NCI-H510A treated with DMSO at 0.1 percent for 48 hours (cell line): Measurements from ENCODE around the gene BAIAP2L1.

Source experiments
- DNase-seq: peaks from one replicate; lab custom pipeline; 2025; lab: John Stamatoyannopoulos, UW

Gene BAIAP2L1

DNA sequence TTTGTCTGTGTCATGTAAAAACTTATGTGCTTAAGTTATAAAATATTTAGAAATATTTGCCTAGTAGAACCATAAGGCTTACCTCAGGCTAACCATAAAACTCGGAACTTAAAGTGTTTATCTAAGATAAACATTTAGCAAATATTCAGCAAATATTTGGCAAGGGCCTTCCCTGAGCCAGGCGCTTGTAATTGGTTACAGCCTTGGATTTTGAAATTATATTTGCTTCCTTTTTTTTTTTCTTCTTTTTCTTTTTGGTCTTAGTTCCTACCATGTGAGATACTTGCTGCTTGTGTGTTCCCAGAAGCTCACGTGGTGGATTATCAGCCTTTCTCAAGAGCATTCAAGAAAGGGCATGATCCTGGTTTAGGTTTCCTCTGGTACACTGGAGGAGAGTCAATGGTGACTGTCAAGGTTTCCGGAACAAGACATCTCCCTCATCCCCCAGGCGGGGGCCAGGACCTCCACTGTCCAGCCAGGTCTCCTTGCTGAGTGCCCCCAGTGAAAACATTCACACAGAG is 124.6 kb downstream of the BAIAP2L1 start:
- DNase-seq = no peak

DNA sequence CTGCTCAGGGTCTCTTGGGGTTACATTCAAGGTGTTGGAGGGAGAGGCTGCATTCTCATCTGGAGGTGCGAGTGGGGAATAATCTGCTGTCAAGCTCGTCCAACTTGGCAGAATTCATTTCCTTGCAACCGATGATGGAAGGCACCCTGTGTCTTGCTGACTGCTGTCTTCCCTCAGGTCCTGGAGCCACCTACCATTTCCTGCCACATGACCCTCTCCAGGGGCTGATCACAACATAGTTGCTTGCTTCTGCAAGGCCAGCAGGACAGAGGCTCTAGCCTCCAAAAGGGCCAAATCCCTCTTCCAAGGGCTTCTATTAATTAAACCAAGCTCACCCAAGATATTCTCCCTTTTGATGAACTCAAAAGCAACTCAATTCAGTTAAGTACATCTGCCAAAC is 133.6 kb downstream of the BAIAP2L1 start:
- DNase-seq = no peak

DNA sequence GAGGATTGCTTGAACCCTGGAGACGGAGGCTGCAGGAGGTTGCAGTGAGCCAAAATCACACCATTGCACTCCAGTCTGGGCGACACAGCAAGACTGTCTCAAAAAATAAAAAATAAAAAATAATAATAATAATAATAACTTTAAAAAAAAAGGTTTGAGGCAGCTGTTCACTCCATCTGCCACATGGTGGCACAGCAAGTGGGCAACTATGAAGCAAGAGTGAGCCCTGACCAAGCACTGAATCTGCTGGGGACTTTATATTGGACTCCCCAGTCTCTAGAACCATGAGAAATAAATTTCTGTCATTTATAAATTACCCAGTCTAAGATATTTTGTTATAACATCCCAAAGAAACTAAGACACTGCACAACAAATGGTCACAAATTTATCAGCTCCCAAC is 134.1 kb downstream of the BAIAP2L1 start:
- no peak for DNase-seq

DNA sequence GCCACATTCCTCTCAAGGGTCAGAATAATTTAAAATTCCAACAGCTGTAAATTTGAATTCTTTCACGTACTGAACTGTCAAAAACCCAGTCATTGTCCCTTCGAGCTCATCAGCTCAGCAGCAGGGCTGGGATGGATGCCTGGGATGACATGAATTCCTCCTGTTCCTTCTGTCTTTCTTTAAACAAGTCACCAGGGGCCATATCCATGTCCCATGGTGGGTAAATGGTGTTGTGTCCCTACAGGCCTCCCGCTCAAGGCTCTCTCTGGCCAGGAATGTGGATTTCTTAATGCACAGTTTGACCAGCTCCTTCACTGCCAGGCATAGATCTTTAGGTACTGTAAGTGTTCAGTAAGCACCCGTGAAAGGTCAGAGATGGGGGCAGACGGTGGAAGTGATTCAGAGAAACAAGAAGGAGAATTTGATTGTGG is 135.0 kb downstream of the BAIAP2L1 start:
- no peak for DNase-seq

DNA sequence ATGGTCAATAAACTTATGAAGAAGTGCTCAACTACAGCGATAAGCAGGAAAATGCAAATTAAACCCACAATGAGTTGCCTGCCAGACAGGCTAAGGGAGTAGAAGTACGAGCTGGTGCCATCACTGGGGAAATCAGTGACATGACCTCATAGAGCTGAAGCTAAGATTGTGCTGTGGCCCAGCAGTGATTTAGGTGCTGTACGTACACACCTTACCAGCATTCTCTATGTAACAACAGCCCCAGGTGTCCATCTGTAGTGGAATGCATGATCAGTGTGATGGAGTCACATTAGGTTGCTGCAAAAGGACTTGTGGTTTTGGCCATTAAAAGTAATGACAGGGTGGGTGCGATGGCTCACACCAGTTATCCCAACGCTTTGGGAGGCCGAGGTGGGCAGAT is 143.2 kb downstream of the BAIAP2L1 start:
- no peak for DNase-seq

DNA sequence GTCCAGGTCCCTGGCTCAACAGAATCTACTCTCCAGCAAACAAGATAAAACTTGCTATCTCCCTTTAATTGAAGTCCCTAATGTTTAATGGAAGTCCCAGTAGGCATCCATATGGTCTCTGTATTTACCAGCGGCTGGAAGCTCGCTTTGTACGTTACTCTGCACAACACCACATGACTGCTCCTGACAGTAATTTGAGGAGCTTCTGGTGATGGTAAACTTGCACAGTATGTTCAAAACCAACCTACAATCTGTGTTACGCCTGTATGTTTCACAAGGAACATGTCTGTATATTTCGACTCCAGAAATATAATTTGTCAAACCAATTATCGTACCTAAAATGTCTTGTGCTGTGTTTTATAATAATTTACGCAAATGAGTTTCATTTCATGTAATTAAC is 144.5 kb downstream of the BAIAP2L1 start:
- DNase-seq = no peak

DNA sequence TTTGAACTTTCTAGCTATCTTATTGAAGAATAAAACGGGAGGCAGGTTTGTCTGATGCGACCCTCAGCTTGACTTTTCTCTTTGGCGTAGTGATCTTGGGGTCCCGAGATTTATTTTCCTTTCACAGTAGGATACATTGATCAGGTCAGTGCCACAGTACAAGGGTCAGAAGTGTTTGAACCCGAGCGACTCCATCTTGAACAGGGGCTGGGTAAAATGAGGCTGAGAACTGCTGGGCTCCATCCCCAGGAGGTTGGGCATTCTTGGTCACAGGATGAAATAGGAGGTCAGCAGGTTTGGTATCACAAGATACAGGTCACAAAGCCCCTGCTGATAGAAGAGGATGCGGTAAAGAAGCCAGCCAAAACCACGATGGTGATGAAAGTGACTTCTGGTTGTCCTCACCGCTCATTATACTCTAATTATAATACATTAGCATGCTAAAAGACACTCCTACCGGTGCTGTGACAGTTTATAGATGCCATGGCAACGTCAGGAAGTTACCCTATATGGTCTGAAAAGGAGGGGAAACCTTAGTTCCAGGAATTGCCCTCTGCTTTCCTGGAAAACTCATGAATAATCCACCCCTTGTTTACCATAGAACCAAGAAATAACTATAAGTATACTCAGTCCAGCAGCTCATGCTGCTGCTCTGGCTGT is 145.8 kb downstream of the BAIAP2L1 start:
- DNase-seq = no peak

DNA sequence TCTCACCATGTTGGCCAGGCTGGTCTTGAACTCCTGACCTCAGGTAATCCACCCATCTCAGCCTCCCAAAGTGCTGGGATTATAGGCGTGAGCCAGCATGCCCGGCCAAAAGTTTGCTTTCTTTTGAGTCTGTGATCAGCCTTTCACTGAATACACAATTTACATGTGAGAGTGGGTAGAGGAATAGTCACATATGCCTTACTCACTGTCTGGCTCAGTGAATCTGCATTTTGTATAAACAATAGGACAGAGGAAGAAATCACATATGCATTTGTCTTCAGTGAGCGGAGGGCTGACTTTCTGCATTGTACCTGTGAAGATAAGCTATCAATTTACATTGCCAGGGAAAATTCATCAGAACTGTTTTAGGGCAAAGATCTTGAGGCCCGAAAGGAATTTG is 146.4 kb downstream of the BAIAP2L1 start:
- DNase-seq = no peak

DNA sequence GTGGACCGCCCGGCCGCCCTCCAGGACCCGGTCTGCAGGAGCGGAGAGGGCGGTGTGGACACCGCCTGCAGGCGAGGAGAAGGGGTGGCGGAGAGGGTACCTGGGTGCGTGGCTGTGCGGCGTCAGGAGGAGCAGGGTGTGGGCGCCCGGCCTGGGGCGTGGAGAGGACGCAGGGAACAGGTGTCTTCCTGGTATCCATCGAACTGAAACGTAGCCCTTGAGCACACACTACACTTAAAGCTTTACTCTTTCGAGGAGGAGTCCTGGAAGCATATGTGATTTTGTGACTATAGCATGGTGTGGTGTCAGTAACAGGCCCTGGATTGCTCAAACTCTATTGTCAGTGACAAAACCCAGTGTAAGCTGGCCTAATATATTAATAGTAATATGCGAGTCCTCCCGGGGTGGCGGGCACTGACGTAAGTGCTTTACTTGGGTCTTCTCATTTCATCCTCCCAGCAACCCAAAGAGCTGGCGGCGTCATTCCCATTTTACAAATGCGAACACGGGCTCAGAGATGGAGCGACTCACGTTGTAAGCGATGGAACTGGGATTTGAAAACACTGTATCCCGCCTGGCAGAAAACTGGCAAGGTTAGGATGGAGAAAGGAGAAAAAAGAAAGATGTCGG is 148.3 kb downstream of the BAIAP2L1 start:
- DNase-seq = peak; percentile 24

DNA sequence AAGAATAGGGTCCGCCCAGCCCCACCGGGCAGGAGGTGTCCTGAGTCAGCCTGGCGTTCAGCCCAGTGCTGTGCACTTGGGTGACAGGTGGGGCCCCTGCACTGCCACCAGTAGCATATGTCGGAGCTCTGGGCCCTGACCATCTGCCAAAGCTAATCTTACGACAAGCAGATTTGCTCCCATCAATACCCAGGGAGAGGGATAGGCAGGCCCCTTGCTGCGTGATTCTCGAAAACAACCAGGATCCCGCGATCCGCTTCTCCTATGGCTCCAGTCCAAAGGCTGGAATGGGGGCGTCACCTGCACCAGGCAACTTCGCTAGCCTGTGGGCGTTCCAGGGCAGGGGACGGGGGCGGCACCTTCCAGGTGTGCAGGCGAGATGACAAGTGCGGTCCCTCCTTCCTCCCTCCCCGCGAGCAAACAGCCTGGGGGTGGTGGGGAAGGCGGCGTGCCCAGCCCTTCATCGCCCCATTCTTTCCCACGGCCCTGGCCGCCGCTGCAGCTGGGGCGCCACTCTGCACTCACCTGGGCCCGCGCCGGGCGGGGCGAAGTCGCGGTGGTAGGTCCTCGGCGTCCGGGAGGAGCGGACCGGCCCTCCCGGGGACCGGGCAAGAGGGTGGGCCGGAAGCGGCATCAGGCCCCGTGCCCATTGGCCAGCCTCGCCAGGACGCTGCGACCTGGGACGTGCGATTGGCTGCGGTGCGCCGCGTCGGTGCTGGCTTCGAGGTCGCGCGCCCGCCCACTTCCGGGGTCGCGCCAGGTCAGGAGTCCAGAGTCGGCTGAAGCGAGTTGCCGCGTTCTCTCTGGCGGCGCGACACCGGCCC is 149.1 kb downstream of the BAIAP2L1 start, which contains the start of gene TECPR1:
TECPR1 (minus strand) TSS at position 632 of the 824 bp plus-strand sequence. CDS start 6,086 bp downstream, outside the sequence.
- DNase-seq = peak; percentile 75

DNA sequence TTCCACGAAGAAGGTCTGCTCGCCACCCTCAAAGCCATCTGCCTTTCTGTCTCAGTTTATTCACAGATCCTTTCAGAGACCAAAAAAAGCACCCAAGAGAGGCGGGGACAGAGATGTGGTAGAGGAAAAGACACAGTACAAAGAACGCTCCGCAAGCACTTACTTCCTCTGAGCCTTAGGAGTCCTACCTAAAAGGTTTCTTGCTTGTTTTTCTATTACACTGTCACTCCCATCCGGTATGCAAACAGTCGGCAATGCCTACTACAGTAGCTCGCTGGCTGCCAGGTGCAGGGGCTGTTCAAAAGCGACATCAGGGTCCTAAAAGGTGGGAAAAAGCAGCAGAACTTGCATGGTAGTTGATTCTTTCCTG is 149.7 kb downstream of the BAIAP2L1 start:
- no peak for DNase-seq

DNA sequence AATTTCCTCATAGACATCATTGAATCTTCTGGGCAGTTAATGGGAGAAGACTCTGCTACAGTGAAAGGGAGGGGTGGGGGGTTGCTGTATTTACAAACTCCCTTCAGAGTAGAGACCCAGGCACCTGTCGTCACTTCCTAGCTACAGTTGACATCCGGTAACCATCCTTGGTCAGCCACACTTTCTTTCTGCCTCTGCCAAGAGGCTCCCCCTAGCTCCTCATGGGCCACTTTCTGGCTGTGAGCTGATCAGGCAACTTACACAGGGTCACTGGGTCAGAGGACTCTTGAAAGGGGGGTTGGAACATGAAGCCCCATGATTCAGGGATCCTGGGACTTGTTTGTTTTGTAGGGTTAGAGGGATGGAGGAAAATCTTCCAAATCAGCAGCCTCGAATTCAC is 150.1 kb downstream of the BAIAP2L1 start:
- DNase-seq = peak; percentile 28

DNA sequence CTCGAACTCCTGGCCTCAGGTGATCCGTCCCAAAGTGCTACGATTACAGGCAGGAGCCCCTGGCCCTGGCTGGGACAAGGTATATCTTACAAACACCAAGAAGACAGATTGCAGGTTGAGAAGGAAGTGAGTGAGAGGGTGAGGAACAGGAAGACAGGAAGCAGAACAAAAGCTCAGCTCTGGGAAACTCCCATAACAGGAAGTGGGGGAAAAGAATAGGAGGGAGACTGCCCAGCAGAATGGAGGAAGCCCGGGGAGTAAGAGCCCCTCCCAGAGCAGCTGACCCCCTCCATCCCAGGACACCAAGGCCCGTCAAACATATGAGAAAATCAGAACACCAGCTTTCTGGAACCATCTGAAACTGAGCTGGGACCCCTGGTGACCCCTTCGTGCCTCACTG is 151.8 kb downstream of the BAIAP2L1 start:
- no peak for DNase-seq

DNA sequence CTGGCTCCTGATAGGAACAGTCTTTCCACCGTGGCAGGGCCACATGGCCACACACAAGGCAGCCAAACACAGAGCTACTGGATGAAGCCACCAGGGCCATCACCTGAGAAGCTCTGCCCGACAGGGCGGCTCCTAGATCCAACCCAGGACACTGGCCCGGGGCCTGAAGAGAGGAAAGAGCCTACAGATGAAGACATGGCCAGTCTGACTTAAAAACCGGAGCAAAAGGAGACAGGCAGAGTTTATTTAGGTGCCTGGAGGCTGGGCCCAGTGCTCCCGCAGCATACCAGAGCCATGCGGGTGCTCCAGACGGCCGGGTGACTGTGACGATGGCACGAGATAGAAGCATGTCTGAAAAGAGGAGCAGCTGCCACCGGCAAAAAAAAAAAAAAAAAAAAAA is 152.7 kb downstream of the BAIAP2L1 start:
- no peak for DNase-seq

DNA sequence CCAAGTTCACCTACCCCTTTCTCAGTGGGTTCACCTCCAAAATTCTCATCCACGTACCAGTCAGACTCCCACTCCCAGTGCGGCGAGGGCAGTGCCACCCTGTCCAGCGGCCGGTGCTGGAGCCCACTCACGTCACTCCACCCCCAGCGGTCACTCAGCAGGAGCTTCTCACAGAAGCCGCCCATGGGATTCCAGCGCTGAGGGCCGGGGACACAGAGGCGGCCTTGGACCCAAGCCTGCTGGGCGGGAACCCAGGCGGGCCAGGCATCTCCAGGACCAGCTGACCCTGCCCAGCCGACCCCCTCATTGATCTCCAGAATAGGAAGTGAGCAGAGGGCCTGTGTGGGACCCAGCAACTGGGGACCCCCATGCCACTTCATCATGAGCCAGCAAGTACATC is 156.0 kb downstream of the BAIAP2L1 start:
- no peak for DNase-seq

DNA sequence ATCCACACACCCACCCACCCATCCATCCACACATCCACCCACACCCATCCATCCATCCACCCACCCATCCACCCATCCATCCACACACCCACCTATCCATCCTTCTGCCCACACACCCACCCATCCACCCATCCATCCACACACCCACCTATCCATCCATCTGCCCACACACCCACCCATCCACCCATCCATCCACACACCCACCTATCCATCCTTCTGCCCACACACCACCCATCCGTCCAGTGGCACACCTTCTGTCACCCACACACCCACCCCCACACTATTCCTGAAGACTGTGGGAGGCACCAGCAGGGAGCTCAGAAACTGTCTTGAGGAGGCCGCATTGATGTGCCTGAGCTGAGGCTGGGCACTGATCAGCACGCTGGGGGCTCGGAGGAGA is 158.0 kb downstream of the BAIAP2L1 start:
- no peak for DNase-seq

DNA sequence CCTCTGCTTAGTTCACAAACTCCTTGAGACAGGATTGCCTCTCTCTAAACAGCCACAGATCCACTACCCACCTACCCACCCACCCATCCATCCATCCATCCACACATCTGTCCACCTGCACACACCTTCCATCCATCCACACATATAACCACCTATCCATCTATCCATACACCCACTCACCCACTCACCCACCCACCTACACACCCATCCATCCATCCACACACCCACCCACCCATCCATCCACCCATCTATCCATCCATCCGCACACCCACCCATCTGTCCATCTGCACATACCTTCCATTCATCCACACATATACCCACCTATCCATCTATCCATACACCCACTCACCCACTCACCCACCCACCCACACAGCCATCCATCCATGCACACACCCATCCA is 158.5 kb downstream of the BAIAP2L1 start:
- no peak for DNase-seq

DNA sequence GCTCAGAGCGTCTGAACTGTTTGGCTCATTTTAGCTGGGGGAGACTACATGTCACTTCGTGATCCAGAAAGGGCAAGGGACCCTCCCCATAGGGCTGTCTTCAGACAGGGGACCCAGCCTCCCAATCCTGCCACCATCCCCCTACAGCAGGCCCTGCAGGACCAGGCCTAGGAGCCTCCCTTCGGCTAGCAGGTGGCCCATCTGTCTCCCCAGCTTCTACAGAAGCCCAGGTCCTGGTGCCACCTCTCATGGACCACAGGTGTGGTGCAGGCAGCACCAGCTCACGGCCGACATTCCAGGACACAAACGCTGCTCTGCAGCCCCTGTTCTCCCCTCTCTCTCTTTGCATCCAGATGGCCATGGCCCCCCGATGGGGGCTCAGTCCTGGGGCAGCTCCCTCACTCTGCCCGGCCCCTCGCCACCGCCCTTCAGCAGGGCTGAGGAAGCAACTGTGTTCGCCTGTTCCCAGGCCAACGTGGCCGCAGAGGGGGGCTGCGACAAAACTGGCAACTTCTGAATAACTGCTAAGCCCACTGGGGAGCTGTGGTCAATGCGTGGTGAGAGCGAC is 159.1 kb downstream of the BAIAP2L1 start:
- DNase-seq = no peak
